RPMI7951 (cell line): Measurements from ENCODE around the gene BIN2. TPM values are rescaled to one million over a fixed set of nuclear protein-coding genes. Genes with fewer than 3 reads are reported as not detected.
"Not testable (repeated sequence)": the region's sequence is repeated elsewhere in the genome, so short reads cannot be mapped to it uniquely, and the experiment has no call there.

Source experiments
- DNase-seq: peaks from one replicate; pipeline ENCODE4 v3.0.0-alpha.2; 2012; ENCODE audit warnings: low read depth
- total RNA-seq: library from RNA; depleted of rRNA; stranded (reverse); fragments of >200 nt; shearing (Covaris generic); gene quantifications from 2 replicates; pipeline ENCODE4 v1.2.3, GENCODE V29; 2014

BIN2 gene
- total RNA-seq, 1 experiment from 2014 or later, result not detected

DNA sequence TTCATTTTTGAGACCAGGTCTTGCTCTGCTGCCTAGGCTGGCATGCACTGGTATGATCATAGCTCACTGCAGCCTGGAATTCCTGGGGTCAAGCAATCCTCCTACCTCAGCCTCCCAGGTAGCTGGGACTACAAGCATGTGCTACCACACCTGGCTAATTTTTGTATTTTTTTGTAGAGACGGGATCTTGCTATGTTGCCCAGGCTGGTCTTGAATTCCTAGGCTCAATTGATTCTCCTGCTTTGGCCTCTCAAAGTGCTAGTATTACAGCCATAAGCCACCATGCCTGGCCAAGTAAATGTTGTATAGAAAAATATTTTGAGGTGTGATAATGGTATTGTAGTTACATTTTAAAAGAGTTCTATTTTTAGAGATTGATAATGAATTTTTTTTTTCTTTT lies 12.6 kb downstream of the BIN2 start:
- DNase-seq, result no peak

DNA sequence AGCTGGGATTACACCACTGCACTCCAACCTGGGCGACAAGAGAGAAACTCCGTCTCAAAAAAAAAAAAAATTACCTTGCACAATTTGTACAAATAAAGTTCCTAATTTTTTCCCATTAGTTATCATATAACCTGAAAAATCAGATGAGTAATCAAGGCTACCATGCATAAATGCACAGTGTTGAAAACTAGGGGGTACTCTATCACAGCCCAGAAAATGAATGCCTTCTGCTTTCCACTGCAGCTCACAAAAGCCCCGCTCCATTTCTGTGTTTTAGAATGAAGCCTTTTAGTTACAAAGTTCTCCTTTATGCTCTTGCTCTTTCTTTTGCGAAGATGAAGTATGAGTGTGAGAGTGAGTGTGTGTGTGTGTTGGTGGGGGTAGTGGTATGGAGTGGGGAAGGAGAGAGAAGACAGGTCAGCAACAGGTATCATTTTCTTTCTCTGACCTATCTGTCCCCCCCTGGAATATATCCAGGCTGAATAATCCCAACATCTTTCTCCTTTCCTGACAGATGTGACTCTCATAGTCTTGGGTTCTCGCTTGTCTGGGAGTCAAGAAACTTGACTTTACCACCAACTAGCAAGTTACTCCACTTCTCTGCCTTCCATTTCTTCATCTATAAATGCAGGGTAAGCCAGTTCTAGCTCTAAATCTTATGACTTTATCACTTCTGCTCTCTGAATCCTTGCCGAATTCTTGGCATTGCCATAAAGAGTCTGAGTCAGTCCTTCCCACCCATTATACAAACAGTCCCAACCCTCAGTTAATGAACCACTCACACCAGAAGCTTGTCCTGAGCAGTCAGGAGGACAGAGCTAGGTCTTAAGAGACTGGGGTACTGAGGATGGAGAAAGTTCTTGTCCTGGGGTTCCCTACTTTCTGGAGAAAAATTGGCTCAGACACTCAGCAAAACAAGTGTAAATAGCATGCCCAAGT lies 16.1 kb downstream of the BIN2 start:
- DNase-seq, result peak; percentile 52

DNA sequence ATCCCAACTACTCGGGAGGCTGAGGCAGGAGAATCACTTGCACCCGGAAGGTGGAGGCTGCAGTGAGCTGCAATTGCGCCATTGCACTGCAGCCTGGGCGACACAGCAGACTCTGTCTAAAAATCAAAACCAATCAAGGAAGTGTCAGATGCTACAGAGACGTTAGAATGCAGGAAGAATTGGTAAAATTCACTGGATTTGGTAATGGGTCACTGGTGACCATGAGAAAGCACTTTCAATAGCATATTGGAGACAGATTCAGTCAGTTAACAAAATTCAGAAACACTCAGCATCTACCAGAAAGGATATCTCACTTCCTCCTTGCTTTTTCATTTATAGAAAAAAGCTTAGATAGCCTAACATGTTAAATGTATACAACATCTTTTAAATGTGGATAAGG lies 17.5 kb downstream of the BIN2 start:
- no peak for DNase-seq

DNA sequence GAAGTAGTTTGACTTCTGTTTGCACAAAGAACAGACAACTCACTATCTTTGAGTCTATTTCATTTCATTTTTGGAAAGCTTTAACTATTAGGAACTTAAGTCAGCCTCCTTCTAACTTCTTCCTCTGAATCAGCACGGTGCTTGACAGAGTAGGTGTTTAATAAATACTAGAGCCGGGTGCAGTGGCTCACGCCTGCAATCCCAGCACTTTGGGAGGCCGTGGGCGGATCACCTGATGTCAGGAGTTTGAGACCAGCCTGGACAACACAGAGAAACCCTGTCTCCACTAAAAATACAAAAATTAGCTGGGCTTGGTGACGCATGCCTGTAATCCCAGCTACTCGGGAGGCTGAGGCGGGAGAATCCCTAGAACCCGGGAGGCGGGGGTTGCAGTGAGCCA lies 23.2 kb downstream of the BIN2 start:
- not testable (repeated sequence) for DNase-seq

DNA sequence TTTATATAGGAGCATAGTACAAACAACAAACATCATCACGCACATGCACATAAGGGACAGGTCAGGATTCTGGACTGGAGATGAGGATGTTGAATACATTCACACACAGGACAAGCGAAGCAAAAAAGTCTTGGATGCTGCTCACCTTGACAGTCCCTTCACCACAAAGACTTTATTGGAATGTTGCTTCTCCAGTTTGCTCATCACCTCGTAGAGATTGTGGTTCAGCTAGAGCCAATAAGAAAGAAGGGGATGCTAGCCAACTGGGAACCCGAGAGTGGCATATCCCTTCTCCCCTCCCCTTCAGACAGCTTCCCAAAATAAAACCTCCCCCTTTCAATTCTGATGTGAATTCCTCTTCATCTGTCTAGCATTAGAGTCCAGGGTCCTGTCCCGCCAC lies 28.3 kb downstream of the BIN2 start:
- no peak for DNase-seq

DNA sequence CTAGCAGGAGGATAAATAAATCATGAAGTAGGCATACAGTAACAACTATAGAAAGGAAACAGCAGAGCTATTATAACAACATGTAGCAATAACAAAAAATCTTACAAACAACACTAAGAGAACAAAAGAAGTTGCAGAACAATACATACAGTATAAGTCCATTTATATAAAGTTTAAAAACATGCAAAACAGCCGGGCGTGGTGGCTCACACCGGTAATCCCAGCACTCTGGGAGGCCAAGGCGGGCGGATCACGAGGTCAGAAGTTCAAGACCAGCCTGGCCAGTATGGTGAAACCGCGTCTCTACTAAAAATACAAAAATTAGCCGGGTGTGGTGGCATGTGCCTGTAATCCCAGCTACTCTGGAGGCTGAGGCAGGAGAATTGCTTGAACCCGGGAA lies 29.9 kb downstream of the BIN2 start:
- DNase-seq, result not testable (repeated sequence)

DNA sequence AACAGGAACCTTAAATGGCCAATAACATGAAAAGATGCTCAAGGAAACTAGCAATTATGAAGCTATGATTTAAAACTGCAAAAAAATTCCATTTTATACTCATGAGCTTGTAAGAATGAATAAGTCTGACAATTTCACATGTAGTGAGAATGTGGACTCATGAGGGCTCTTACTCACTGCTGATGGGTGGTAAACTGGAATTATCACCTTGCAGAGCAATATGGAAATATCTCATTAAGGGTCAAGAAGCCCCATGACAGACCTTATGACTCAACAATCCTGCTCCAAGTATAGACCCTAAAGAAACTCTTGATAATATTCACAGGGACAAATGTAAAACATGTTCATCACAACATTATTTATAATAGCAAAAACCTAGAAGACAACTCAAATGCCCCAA lies 30.3 kb downstream of the BIN2 start:
- DNase-seq, result no peak

DNA sequence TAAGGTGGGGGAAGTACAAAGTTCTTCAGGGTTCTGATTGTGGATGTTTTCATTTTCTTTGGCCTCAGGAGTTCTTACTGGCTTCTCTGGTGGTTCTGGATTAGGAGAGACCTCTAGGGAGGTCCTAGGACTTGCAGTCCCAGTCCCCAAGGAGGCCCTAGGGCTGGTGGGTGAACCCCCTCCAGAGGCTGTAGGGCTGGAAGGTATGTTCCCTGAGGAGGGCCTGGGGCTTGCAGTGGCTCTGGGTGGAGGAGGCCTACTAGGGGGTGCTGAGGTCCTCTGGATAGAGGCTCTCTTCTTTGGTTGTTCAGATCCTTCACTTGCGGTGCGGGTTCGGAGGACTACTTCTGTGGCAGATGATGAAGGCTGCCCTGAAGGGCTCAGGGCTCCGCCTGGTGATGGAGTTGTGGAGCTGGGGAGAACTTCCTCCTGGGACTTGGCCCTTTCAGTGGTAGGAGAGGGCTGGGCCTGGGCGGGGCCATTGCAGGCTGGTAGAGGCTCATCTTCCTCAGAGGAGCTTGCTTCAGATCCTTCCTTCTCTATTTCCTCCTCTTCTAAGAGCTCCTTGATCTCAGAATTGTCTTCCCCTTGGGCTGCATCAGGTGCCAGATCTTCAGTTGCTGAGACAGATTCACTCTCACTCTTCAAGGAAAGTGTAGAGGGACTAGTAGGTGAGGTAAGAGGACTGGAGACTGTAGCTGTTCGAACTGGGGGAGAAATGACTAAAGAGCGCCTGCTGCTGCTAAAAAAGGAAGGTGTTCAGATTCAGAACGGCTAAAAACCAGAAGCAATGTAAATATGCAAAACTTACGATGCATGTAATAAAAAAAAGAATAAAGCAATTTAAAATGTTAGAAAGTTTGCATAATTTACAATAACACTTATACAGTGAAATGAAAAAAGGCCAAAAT lies 32.1 kb downstream of the BIN2 start:
- DNase-seq, result not testable (repeated sequence)

DNA sequence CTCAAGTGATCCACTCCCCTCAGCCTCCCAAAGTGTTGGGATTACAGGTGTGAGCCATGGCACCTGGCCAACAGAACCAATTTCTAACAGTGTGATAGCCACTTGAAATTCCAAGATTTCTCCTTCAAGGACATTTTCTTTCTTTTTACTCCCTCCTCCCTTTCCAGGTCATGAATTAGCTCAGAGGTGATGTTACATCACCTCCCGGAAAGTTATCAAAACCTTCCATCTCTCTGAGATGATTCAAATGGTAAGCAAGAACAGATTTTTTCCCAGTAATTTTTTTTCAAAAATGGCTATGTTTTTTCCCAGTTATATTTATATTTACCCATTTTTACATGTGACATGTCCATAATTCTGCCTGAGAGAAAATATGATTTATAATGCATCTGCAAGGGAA lies 38.1 kb downstream of the BIN2 start:
- DNase-seq, result no peak

DNA sequence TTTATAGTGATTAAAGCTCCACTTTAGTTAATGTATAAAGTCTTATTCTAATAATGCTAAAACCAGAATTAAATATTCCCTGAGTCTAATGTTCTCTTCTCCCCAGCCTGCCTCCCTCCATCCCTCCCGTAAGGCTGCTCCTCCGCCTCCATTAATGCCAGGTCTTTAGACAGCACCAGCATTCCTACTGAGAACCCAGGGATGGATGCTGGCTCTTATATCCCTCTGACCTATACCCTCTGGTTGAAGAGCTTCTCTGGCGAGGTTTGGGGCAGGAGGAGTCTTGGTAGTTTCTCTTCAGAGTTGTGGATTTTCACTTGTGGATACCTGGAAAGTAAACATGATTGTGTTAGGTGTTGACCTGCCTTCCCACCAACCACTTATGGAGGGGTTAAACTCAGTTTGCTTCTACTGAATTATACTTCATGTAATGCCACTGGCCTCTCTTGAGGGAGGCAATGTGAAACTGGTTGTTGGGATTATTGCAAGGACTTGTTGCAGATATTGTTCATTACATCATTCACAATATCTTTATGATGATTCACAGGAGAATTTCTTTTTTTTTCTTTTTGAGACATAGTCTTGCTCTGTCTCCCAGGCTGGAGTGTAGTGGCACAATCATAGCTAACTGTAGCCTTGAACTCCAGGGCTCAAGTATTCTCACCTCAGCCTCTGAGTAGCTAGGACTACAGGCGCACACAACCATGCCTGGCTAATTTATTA lies 42.6 kb downstream of the BIN2 start:
- no peak for DNase-seq

DNA sequence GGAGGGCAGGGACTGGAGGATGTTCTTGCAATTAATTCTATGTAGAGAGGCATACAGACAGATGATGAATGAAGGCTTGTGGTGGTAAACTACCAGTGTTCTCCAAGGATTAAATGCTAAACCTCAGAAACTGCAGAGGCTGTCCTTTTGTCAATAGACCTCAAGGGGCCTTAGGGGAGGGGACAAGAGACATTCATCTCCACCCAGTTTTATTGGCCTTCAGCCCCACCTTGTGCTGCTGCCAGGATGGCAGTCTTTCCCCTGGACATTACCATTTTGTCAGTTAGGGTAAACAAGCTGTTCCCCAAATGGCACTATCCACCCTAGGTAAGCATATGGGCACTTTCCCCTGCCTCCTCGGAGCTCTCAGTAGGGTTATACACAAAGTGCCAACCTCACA lies 48.9 kb downstream of the BIN2 start:
- DNase-seq, result no peak

DNA sequence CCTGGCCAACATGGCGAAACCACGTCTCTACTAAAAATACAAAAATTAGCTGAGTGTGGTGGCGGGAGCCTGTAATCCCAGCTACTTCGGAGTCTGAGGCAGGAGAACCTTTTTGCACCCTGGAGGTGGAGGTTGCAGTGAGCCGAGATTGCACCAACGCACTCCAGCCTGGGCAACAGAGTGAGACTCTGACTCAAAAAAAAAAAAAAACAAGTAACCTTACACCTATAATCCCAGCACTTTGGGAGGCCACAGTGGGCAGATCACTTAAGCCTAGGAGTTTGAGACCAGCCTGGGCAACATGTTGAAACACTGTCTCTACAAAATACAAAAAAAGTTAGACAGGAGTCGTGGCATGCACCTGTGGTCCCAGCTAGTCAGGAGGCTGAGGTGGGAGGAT lies 51.2 kb downstream of the BIN2 start:
- not testable (repeated sequence) for DNase-seq

DNA sequence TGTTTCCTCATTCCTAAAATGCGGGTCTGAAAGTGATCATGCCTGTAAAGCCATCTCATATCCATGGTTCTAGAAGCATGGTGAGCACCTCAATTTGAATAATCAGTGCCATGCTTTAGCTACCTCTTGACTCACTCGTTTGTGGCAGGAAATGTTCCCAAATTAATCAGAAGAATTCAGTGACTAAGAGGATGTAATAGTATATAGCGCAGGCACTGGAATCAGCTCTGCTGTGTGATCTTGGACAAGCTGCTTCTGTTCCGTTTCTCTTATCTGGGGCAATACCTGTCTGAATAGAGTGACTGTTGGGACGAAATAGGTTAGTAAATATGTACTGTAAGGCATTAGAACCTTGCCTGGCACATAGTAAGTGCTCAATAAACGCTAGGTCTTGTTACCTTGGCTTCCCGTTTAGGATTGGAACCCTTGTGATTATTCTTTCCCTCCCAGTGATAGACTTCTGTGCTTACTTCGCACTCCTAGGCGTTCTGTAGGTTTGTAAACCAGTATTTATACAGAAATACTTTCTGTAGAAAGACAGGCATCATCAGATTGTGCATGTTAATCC lies 52.9 kb downstream of the BIN2 start:
- peak; percentile 85 for DNase-seq

DNA sequence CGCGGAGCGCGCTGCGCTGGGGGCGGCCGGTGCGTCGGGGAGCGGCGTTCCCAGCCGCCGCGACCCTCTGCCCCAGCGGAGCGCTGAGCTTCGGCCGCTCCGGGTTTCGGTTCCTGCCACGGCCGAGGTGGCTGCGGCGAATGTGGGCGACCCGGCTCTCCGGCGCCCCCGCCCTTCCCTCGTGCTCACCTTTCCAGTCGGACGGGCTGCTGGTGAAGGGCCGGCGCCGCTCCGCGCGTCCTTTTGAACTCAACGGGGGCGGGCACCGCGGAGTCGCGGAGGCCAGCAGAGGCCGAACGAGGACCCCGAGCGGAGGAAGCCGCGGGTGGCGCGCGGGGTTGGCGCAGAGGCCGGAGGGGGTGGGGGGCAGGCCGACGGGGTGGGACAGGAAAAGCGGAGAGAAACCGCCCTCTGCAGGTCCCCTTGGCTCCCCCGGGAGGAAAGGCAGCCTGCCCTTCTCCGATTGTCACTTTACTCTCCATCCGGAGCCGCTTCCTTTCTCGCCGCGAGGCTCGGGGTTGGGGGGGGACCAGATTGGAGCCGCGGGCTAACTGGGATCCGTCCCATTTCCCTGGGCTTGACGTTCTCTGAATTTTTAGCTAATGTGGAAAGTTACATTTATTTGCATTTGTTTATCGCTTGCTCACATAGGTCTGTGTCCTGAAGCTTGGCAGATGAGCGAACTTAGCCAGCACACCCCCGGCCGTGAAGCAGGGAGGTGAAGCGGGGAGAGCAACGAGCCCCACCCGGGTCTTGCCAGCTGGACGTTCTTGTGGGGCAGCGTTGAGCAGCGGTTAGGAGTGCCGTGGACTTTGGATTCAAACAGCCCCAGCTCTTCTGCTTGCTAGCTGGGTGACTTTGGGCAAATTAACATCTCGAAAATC lies 53.7 kb downstream of the BIN2 start, which contains the start of gene SMAGP:
TSS of gene SMAGP (minus strand) at position 349 of the 884 bp plus-strand sequence. CDS start 1,137 bp downstream, outside the sequence.
- peak; percentile 59 for DNase-seq

DNA sequence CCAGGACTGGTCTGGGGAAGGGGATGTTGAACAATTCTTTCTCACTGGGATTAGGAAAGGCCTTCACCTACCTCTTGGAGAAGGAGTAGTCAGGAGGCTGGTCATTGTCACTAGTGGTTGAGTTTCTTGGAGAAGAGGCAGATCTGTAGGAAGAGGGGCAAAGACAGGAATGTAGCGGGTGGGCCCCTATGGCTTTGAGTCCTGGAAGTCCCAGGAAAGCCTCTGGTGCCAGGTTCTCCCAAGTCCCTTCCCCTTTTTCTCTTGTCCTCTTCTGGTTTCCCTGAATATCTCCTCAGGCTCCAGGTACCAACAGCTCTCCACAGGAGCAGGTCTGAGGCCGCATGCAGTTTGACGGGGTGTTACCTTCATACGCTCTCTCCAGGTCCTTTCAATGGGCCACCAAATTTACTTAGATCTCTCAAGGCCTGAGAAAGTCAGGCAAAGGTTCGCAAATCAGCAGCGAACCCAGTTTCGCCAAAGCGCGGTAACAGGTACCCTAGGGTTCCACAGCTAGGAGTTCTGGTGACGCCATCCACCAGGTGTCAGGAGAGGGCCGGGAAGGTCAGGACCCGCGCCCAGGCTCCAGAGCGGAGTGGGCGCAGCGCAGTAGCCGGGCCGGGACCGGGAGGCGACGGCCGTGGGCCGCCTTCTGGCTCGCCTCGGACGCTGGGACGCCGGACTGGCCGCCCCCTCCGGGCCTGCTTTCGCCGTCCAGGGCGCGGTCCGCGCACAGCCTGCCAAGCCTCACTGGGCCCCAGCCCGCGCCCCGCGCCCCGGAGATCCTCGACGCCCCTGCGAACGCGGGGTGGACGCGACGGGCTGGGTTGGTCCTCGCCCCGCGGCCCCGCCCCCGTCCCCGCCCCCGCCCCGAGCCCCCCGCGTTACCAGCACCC lies 54.6 kb downstream of the BIN2 start:
- peak; percentile 36 for DNase-seq

DNA sequence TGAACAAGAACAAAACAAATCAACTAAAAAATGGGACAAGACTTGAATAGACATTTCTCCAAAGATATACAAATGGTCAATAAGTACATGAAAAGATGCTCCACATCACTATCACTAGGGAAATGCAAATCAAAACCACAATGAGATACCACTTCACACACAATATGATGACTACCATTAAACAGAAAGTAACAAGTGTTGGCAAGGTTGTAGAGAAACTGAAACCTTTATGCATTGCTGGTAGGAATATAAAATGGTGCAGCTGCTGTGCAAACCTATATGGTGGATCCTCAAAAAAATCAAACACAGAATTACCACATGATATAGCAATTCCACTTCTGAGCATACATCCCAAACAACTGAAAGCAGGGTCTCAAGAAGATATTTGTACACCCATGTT lies 59.0 kb downstream of the BIN2 start:
- no peak for DNase-seq

DNA sequence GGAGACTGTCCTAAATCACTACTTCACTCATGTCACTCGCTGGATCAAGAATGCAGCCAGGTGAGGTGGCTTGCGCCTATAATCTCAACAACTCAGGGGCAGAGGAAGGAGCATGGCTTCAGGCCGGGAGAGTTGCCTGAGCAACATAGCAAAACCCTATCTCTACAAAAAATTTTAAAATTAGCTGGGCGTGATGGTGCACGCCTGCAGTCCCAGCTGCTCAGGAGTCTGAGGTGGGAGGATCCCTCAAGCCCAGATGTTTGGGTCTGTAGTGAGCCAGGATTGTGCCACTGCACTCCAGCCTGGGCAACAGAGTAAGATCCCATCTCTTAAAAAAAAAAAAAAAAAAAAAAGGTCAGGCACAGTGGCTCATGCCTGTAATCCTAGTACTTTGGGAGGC lies 59.7 kb downstream of the BIN2 start:
- DNase-seq, result no peak

DNA sequence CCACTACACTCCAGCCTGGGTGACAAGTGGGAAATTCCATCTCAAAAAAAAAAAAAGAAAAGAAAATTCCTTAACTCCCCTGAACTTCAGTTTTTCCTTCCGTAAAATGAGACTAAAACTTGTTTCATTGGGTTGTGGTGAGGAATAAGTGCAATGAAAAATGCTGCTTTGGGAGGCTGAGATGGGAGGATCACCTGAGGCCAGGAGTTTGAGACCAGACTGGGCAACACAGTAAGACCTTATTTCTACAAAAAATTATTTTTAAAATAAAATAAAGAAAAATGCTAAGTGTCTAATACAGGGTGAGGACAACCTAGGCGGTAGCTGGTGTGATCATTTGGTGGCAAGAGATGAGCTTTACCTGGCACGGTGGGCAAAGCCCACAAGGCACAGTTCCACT lies 60.6 kb downstream of the BIN2 start:
- DNase-seq, result no peak

DNA sequence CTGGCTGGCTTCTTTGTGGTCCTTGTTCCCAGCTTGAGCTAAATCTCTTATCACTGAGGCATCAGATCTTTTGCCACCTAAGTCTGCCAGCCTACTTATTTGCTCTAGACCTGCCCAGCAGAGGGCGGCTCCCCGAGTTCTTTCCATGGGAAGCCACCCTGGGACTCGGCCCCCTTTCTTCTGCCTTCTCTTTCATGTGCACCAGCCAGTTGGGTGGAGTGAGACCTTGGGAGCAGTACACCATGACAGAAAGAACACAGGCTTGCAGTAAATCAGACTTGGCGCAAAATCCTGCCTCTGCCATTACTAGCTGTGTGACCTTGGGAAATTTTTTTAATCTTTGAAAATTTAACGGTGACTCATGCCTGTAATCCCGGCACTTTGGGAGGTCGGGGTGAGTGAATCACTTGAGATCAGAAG lies 61.2 kb downstream of the BIN2 start:
- DNase-seq, result peak; percentile 70
